ENCODE results near the gene CDK1. TPM values are rescaled to one million over a fixed set of nuclear protein-coding genes. Genes with fewer than 3 reads are reported as not detected.

Gene CDK1
- total RNA-seq, 1 experiment from 2014 or later: 78.9 TPM

DNA sequence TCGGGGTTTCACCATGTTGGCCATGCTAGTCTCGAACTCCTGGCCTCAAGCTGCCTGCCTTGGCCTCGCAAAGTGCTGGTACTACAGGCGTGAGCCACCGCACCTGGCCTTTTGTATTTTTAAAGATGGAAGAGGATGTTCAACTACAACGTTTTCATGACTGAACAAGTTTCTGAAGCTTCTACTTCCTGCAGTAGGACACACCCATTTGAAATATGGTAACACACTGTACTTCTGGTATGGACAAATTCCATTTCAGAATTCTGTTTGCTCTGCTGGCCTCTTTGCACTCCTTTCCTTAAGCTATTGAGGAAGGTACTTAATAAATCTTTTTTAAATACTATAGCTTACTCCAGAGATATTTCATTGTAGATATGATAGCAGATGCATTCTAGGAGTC, 10.9 kb upstream of the CDK1 start:
- Histone ChIP-seq H3K9me3 (ENCODE audit: control insufficient read depth, low read depth, low read length) (no peaks in the 10 kb centered on the region), H2BK12ac (ENCODE audit: insufficient read length, low read depth, low read length) (no peak overlapping the region), H2BK5ac (ENCODE audit: insufficient read length, low read length) (no peak overlapping the region), H4K5ac (ENCODE audit: insufficient read length, low read depth, low read length) (no peak overlapping the region), H3K56ac (ENCODE audit: insufficient read length, low read depth, low read length) (no peak overlapping the region), H3K27ac (ENCODE audit: insufficient read length, low read depth, low read length) (no peak overlapping the region), H2BK20ac (ENCODE audit: low read depth, low read length, poor library complexity, severe bottlenecking) (no peak overlapping the region), H3K9ac (ENCODE audit: extremely low read depth, insufficient read length, low read length) (no peak overlapping the region), H3K23ac (ENCODE audit: insufficient read length, low read depth, low read length) (no peak overlapping the region), H3K18ac (ENCODE audit: insufficient read length, low read depth, low read length) (no peak overlapping the region), H2BK15ac (ENCODE audit: low read depth, low read length) (no peak overlapping the region), H3K27me3 (ENCODE audit: insufficient read depth, low read length) (no peaks in the 10 kb centered on the region), H2AFZ (ENCODE audit: low read length) (no peak overlapping the region), H4K20me1 (ENCODE audit: control insufficient read depth, insufficient read depth, insufficient read length) (no peaks in the 10 kb centered on the region), H3K4me1 (ENCODE audit: insufficient read depth, low read length) (no peaks in the 10 kb centered on the region), H4K8ac (replicated peaks; ENCODE audit: insufficient read length, low read depth, low read length) (no peak overlapping the region), H4K91ac (ENCODE audit: insufficient read length, low read depth, low read length) (no peak overlapping the region), H3K23me2 (ENCODE audit: insufficient read length, low read depth, low read length, poor library complexity, severe bottlenecking) (no peaks in the 10 kb centered on the region), H3K14ac (ENCODE audit: insufficient read depth, low read length) (no peak overlapping the region), H3K4ac (ENCODE audit: low read depth, low read length) (no peak overlapping the region), H3T11ph (ENCODE audit: low read length) (no peak overlapping the region), H2BK120ac (ENCODE audit: low read depth, low read length, poor library complexity, severe bottlenecking) (no peak overlapping the region), H3K4me2 (ENCODE audit: insufficient read depth, insufficient read length, low read length) (no peak overlapping the region), H3K79me1 (ENCODE audit: insufficient read depth, low read depth, low read length, poor library complexity, severe bottlenecking) (no peaks in the 10 kb centered on the region), H3K79me2 (ENCODE audit: insufficient read depth, low read length) (no peaks in the 10 kb centered on the region), H2AK5ac (ENCODE audit: insufficient read length, low read length) (no peak overlapping the region)
- WGBS (ENCODE audit: extremely low coverage, insufficient read length, low lambda C conversion rate): no CpG with 5 or more reads among the region's 6 CpGs
- Mint-ChIP-seq H3K4me1 (peaks cover 20 to 26% of the 10 kb centered on the region in 2 experiments), H3K27ac (no peak overlapping the region), H3K4me3 (no peak overlapping the region), H3K27me3 (ENCODE audit: low read depth) (no peaks in the 10 kb centered on the region; the same call in 1 of the 2 replicates), H3K9me3 (0 out of 5 replicates have a peak, but pooled peaks cover 0 to 2% of the 10 kb centered on the region in 2 experiments), H3K36me3 (ENCODE audit: insufficient read depth in 1 of 3, low read depth in 3 of 3) (peaks cover 0 to 3% (median 0%) of the 10 kb centered on the region in 3 experiments; a peak in 2 of 7 replicates)
- no peak for DNase-seq
- TF ChIP-seq, protein P1, sequence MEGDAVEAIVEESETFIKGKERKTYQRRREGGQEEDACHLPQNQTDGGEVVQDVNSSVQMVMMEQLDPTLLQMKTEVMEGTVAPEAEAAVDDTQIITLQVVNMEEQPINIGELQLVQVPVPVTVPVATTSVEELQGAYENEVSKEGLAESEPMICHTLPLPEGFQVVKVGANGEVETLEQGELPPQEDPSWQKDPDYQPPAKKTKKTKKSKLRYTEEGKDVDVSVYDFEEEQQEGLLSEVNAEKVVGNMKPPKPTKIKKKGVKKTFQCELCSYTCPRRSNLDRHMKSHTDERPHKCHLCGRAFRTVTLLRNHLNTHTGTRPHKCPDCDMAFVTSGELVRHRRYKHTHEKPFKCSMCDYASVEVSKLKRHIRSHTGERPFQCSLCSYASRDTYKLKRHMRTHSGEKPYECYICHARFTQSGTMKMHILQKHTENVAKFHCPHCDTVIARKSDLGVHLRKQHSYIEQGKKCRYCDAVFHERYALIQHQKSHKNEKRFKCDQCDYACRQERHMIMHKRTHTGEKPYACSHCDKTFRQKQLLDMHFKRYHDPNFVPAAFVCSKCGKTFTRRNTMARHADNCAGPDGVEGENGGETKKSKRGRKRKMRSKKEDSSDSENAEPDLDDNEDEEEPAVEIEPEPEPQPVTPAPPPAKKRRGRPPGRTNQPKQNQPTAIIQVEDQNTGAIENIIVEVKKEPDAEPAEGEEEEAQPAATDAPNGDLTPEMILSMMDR (conservative IDR thresholded peaks at IDR 0.05): no peak
